Trophoblast cell (in vitro differentiated cells and primary cell): ENCODE data around the gene RTF2.

ENCODE experiments used
- DNase-seq, 2 donors: peaks; one replicate each; pipeline ENCODE4 v3.0.0-alpha.2; 2016
- H2AFZ ChIP-seq: 2 replicates; pipeline ENCODE4 v1.6.1; 2013; ENCODE audit warnings: low read length, moderate library complexity, mild to moderate bottlenecking; ENCODE audit not compliant: insufficient read depth, poor library complexity
- H2AK5ac ChIP-seq: 2 replicates; pipeline ENCODE4 v1.6.1; 2013; ENCODE audit warnings: mild to moderate bottlenecking, low read length
- H2BK120ac ChIP-seq: 2 replicates; pipeline ENCODE4 v1.6.1; 2013; ENCODE audit warnings: low read length, mild to moderate bottlenecking, moderate library complexity; ENCODE audit not compliant: insufficient read depth, poor library complexity
- H2BK12ac ChIP-seq: 2 replicates; pipeline ENCODE4 v1.6.1; 2013; ENCODE audit warnings: mild to moderate bottlenecking, low read length, moderate library complexity
- H2BK5ac ChIP-seq: 2 replicates; pipeline ENCODE4 v1.6.1; 2013; ENCODE audit warnings: low read length, low read depth, moderate library complexity, mild to moderate bottlenecking; ENCODE audit not compliant: poor library complexity
- H3K14ac ChIP-seq: 2 replicates; pipeline ENCODE4 v1.6.1; 2013; ENCODE audit warnings: mild to moderate bottlenecking, low read length
- H3K18ac ChIP-seq: 2 replicates; pipeline ENCODE4 v1.6.1; 2013; ENCODE audit warnings: mild to moderate bottlenecking, low read length
- H3K23ac ChIP-seq: 2 replicates; pipeline ENCODE4 v1.6.1; 2013; ENCODE audit warnings: low read length
- H3K27ac ChIP-seq: 2 replicates; pipeline ENCODE4 v1.5.1; 2013; ENCODE audit warnings: low read depth, mild to moderate bottlenecking, inconsistent platforms, low read length, moderate library complexity
- H3K27me3 ChIP-seq: 2 replicates; pipeline ENCODE4 v1.6.1; 2013; ENCODE audit warnings: inconsistent platforms, mild to moderate bottlenecking, low read length, moderate library complexity; ENCODE audit not compliant: insufficient read depth
- H3K36me3 ChIP-seq, 2 experiments: 1 replicate in 1 of 2; 2 replicates in 1 of 2; pipeline ENCODE4 v1.6.1; 2013; ENCODE audit warnings: low read length in 2 of 2, mild to moderate bottlenecking in 2 of 2, moderate library complexity in 1 of 2; ENCODE audit not compliant: insufficient read depth in 2 of 2, control insufficient read depth in 1 of 2
- H3K4ac ChIP-seq: 2 replicates; pipeline ENCODE4 v1.6.1; 2013; ENCODE audit warnings: low read depth, mild to moderate bottlenecking, low read length, moderate library complexity
- H3K4me1 ChIP-seq, 2 experiments: 1 replicate in 1 of 2; 2 replicates in 1 of 2; pipeline ENCODE4 v1.6.1; 2013; ENCODE audit warnings: low read length in 2 of 2, mild to moderate bottlenecking in 2 of 2, moderate library complexity in 1 of 2; ENCODE audit not compliant: insufficient read depth in 2 of 2, control insufficient read depth in 1 of 2
- H3K4me2 ChIP-seq: 2 replicates; pipeline ENCODE4 v1.6.1; 2013; ENCODE audit warnings: inconsistent platforms, mild to moderate bottlenecking, low read length, moderate library complexity
- H3K4me3 ChIP-seq: 2 replicates; pipeline ENCODE4 v1.5.1; 2013; ENCODE audit warnings: mild to moderate bottlenecking, low read depth, low read length, inconsistent platforms
- H3K79me1 ChIP-seq: one replicate; pipeline ENCODE4 v1.6.1; 2013; ENCODE audit warnings: low read length
- H3K79me2 ChIP-seq: 2 replicates; pipeline ENCODE4 v1.6.1; 2013; ENCODE audit warnings: low read length, mild to moderate bottlenecking; ENCODE audit not compliant: control insufficient read depth, insufficient read depth, poor library complexity
- H3K9ac ChIP-seq: 2 replicates; pipeline ENCODE4 v1.6.1; 2013; ENCODE audit warnings: mild to moderate bottlenecking, low read length
- H3K9me3 ChIP-seq: 2 replicates; pipeline ENCODE4 v1.6.1; 2013; ENCODE audit warnings: low read depth, mild to moderate bottlenecking, control low read depth, inconsistent platforms, low read length; ENCODE audit not compliant: insufficient read depth
- H4K12ac ChIP-seq: 2 replicates; pipeline ENCODE4 v1.6.1; 2013; ENCODE audit warnings: low read depth, mild to moderate bottlenecking, low read length, moderate library complexity
- H4K8ac ChIP-seq: 2 replicates; pipeline ENCODE4 v1.6.1; 2013; ENCODE audit warnings: low read depth, mild to moderate bottlenecking, low read length, moderate library complexity
- H4K91ac ChIP-seq: one replicate; pipeline ENCODE4 v1.6.1; 2013; ENCODE audit warnings: low read depth, mild to moderate bottlenecking, low read length, moderate library complexity
- WGBS: extraction: QIAGEN DNeasy Blood & Tissue Kit; methylation state at CpG from one replicate; pipeline ENCODE4 v1.1.7; 2013; ENCODE audit warnings: missing lambda C conversion rate; ENCODE audit not compliant: insufficient read length, insufficient coverage; ENCODE audit errors: extremely low coverage; 5-methylcytosine and 5-hydroxymethylcytosine counted together

RTF2 gene

DNA sequence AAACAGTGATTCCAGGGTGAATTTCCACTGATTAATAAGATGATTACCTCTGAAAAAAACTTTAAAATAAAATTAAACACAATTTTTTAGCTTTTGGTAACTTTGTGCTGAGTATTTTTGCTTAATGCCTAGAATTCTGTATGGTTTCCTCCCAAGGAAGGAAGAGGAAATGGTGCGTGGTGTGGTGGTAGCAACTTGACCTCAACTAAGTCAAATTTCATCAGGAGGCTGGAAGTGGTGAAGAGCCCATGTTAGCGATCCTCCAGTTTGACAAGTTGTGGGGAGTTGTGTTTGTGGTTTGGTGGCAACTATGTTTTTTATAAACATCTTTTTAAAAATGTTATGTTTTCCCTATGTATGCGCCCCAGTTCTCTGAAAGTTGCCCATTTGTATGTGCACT, 5.0 kb upstream of the RTF2 start:
- Histone ChIP-seq H2BK12ac (no peak overlapping the region), H3K36me3 (no peaks in the 10 kb centered on the region), H3K18ac (no peak overlapping the region), H3K9ac (no peak overlapping the region), H2AK5ac (no peak overlapping the region), H3K14ac (no peak overlapping the region), H3K23ac (no peak overlapping the region), H2BK5ac (no peak overlapping the region), H2BK120ac (no peak overlapping the region), H3K4me1 (peaks cover 0 to 2% of the 10 kb centered on the region in 2 experiments), H3K4me2 (no peak overlapping the region), H4K91ac (no peak overlapping the region), H3K27ac (no peak overlapping the region), H3K4me3 (no peak overlapping the region), H3K9me3 (peaks cover 3% of the 10 kb centered on the region), H4K12ac (no peak overlapping the region), H4K8ac (no peak overlapping the region), H3K79me2 (no peaks in the 10 kb centered on the region), H3K79me1 (no peaks in the 10 kb centered on the region), H2AFZ (no peak overlapping the region), H3K27me3 (no peaks in the 10 kb centered on the region), H3K4ac (no peak overlapping the region)
- DNase-seq, result no peak
- no CpG with 5 or more reads among the region's 3 CpGs for WGBS

GRCh38 chr20:56465997-56466396, 2.4 kb upstream of the RTF2 start:
- H3K18ac ChIP-seq, result no peak overlapping the region
- no peak overlapping the region for H2BK12ac ChIP-seq
- H3K4ac ChIP-seq, result no peak overlapping the region
- peaks cover 2 to 6% of the 10 kb centered on the region in 2 experiments for H3K4me1 ChIP-seq
- H2AK5ac ChIP-seq, result no peak overlapping the region
- no peak overlapping the region for H4K8ac ChIP-seq
- H3K79me2 ChIP-seq, result peaks cover 2% of the 10 kb centered on the region
- H3K79me1 ChIP-seq, result peaks cover 2% of the 10 kb centered on the region
- H4K12ac ChIP-seq, result no peak overlapping the region
- no peaks in the 10 kb centered on the region for H3K9me3 ChIP-seq
- no peak overlapping the region for H2AFZ ChIP-seq
- H3K9ac ChIP-seq, result no peak overlapping the region
- no peak overlapping the region for H4K91ac ChIP-seq
- no peak overlapping the region for H2BK5ac ChIP-seq
- H3K4me3 ChIP-seq, result no peak overlapping the region
- no peaks in the 10 kb centered on the region for H3K27me3 ChIP-seq
- no peak overlapping the region for H3K4me2 ChIP-seq
- no CpG with 5 or more reads among the region's 7 CpGs for WGBS
- H3K36me3 ChIP-seq, result peaks cover 0 to 5% of the 10 kb centered on the region in 2 experiments
- no peak overlapping the region for H2BK120ac ChIP-seq
- no peak overlapping the region for H3K23ac ChIP-seq
- H3K14ac ChIP-seq, result no peak overlapping the region
- DNase-seq, result no peak
- H3K27ac ChIP-seq, result no peak overlapping the region

- Histone ChIP-seq H3K79me2 (peaks cover 2% of the 10 kb centered on the region), H3K36me3 (peaks cover 3 to 8% of the 10 kb centered on the region in 2 experiments), H3K4ac (no peak overlapping the region), H3K9ac (peak overlapping the region; percentile 80), H3K27me3 (no peaks in the 10 kb centered on the region), H3K27ac (no peak overlapping the region), H3K18ac (no peak overlapping the region), H3K79me1 (peaks cover 2% of the 10 kb centered on the region), H2BK12ac (no peak overlapping the region), H3K4me3 (peak overlapping the region; percentile 96), H4K12ac (peak overlapping the region; percentile 17), H3K23ac (no peak overlapping the region), H3K14ac (no peak overlapping the region), H4K8ac (peak overlapping the region; percentile 77), H3K4me1 (peaks cover 2 to 6% of the 10 kb centered on the region in 2 experiments), H2BK120ac (no peak overlapping the region), H2AFZ (peak overlapping the region; percentile 32), H2AK5ac (no peak overlapping the region), H2BK5ac (no peak overlapping the region), H3K4me2 (peak overlapping the region; percentile 89), H3K9me3 (no peaks in the 10 kb centered on the region), H4K91ac (no peak overlapping the region)
- no peak for DNase-seq
- no CpG with 5 or more reads among the region's 7 CpGs for WGBS
Measured at GRCh38 chr20:56467968-56468315, 485 bp upstream of the RTF2 start.

GRCh38 chr20:56469077-56469449, 636 bp downstream of the RTF2 start:
- H3K27me3 ChIP-seq, result no peaks in the 10 kb centered on the region
- H3K36me3 ChIP-seq, result peaks cover 9 to 16% of the 10 kb centered on the region in 2 experiments
- H3K4me3 ChIP-seq, result no peak overlapping the region
- H2AFZ ChIP-seq, result no peak overlapping the region
- H3K9ac ChIP-seq, result peak overlapping the region; percentile 97
- H3K4ac ChIP-seq, result peak overlapping the region; percentile 71
- H4K8ac ChIP-seq, result peak overlapping the region; percentile 95
- no peak overlapping the region for H3K27ac ChIP-seq
- H3K23ac ChIP-seq, result no peak overlapping the region
- H3K79me1 ChIP-seq, result peaks cover 2% of the 10 kb centered on the region
- DNase-seq, result peak in 1 of 2 donors; percentile 6
- H3K14ac ChIP-seq, result no peak overlapping the region
- WGBS, result no CpG with 5 or more reads among the region's 8 CpGs
- no peak overlapping the region for H2BK5ac ChIP-seq
- H2BK120ac ChIP-seq, result no peak overlapping the region
- H3K18ac ChIP-seq, result no peak overlapping the region
- H4K12ac ChIP-seq, result peak overlapping the region; percentile 94
- H2AK5ac ChIP-seq, result no peak overlapping the region
- peaks cover 2% of the 10 kb centered on the region for H3K79me2 ChIP-seq
- peaks cover 2 to 6% of the 10 kb centered on the region in 2 experiments for H3K4me1 ChIP-seq
- peak overlapping the region; percentile 86 for H3K4me2 ChIP-seq
- no peaks in the 10 kb centered on the region for H3K9me3 ChIP-seq
- no peak overlapping the region for H4K91ac ChIP-seq
- H2BK12ac ChIP-seq, result no peak overlapping the region
